Measurements from ENCODE around the gene PRKCA.
"Not testable (repeated sequence)": the region's sequence is repeated elsewhere in the genome, so short reads cannot be mapped to it uniquely, and the experiment has no call there.

Gene PRKCA

GRCh38 chr17:66469890-66470289 lies 167.5 kb downstream of the PRKCA start:
- Histone ChIP-seq H3K27me3 (no peaks in the 10 kb centered on the region), H3K4me1 (peaks cover 5% of the 10 kb centered on the region), H3K36me3 (no peaks in the 10 kb centered on the region), H3K9me3 (no peaks in the 10 kb centered on the region), H3K4me3 (ENCODE audit: low read depth, low read length) (no peak overlapping the region)
- no peak for TF ChIP-seq CTCF (IDR thresholded peaks at IDR 0.05; ENCODE audit: low read depth, low read length)
- DNase-seq = no peak

- H3K27me3 ChIP-seq = no peaks in the 10 kb centered on the region
- DNase-seq = no peak
- H3K9me3 ChIP-seq = no peaks in the 10 kb centered on the region
- H3K36me3 ChIP-seq = no peaks in the 10 kb centered on the region
- H3K4me1 ChIP-seq = peaks cover 5% of the 10 kb centered on the region
- no peak for TF ChIP-seq CTCF (IDR thresholded peaks at IDR 0.05; ENCODE audit: low read depth, low read length)
- H3K4me3 ChIP-seq (ENCODE audit: low read depth, low read length) = no peak overlapping the region
These were observed 169.7 kb downstream of the PRKCA start for GRCh38 chr17:66472123-66472522.

GRCh38 chr17:66474258-66474657 lies 171.8 kb downstream of the PRKCA start:
- TF ChIP-seq CTCF (IDR thresholded peaks at IDR 0.05; ENCODE audit: low read depth, low read length) = no peak
- DNase-seq = no peak

GRCh38 chr17:66474806-66475497 lies 172.5 kb downstream of the PRKCA start:
- Histone ChIP-seq H3K4me1 (no peaks in the 10 kb centered on the region), H3K9me3 (no peaks in the 10 kb centered on the region; the same call in 1 of the 2 replicates), H3K4me3 (ENCODE audit: low read depth, low read length) (no peak overlapping the region), H3K27me3 (no peaks in the 10 kb centered on the region), H3K36me3 (no peaks in the 10 kb centered on the region)
- DNase-seq = no peak
- no peak for TF ChIP-seq CTCF (IDR thresholded peaks at IDR 0.05; ENCODE audit: low read depth, low read length)

More at GRCh38 chr17:66474258-66474657, 171.8 kb downstream of the PRKCA start:
- Histone ChIP-seq H3K36me3 (no peaks in the 10 kb centered on the region), H3K4me3 (ENCODE audit: low read depth, low read length) (no peak overlapping the region), H3K27me3 (no peaks in the 10 kb centered on the region), H3K9me3 (no peaks in the 10 kb centered on the region), H3K4me1 (no peaks in the 10 kb centered on the region)

GRCh38 chr17:66476014-66476413 lies 173.6 kb downstream of the PRKCA start:
- no peak for TF ChIP-seq CTCF (IDR thresholded peaks at IDR 0.05; ENCODE audit: low read depth, low read length)
- no peaks in the 10 kb centered on the region; the same call in 1 of the 2 replicates for H3K9me3 ChIP-seq
- H3K4me1 ChIP-seq = no peaks in the 10 kb centered on the region
- H3K27me3 ChIP-seq = no peaks in the 10 kb centered on the region
- H3K4me3 ChIP-seq (ENCODE audit: low read depth, low read length) = no peak overlapping the region
- H3K36me3 ChIP-seq = no peaks in the 10 kb centered on the region
- DNase-seq = no peak

GRCh38 chr17:66477615-66478283 lies 175.3 kb downstream of the PRKCA start:
- H3K36me3 ChIP-seq = no peaks in the 10 kb centered on the region
- no peaks in the 10 kb centered on the region; the same call in 1 of the 2 replicates for H3K9me3 ChIP-seq
- H3K4me3 ChIP-seq (ENCODE audit: low read depth, low read length) = no peak overlapping the region
- no peaks in the 10 kb centered on the region for H3K4me1 ChIP-seq
- no peak for TF ChIP-seq CTCF (IDR thresholded peaks at IDR 0.05; ENCODE audit: low read depth, low read length)
- DNase-seq = no peak
- H3K27me3 ChIP-seq = no peaks in the 10 kb centered on the region

GRCh38 chr17:66479230-66479889 lies 176.9 kb downstream of the PRKCA start:
- H3K27me3 ChIP-seq, H3K9me3 ChIP-seq: not testable (repeated sequence)

More at GRCh38 chr17:66479230-66479889, 176.9 kb downstream of the PRKCA start:
- H3K4me1 ChIP-seq; DNase-seq; H3K36me3 ChIP-seq; H3K4me3 ChIP-seq (ENCODE audit: low read depth, low read length): not testable (repeated sequence)
